Astrocyte (in vitro differentiated cells and primary cell): ENCODE measurements around the gene CCDC91. TPM values are rescaled to one million over a fixed set of nuclear protein-coding genes. Genes with fewer than 3 reads are reported as not detected.
A peak's percentile ranks its signal among the peaks of the same experiment; 100 is the strongest.

ENCODE experiments used
- DNase-seq: peaks from one replicate; pipeline ENCODE4 v3.0.0-alpha.2; 2010; ENCODE audit warnings: low read depth
- FAIRE-seq: peaks from 2 replicates; lab custom pipeline; 2011; peaks lifted over from hg19 to GRCh38; lab: Jason Lieb, UNC
- H2AFZ ChIP-seq: 2 replicates; pipeline ENCODE4 v1.6.0; 2012; ENCODE audit warnings: low read depth, low read length, inconsistent platforms
- H3K27ac ChIP-seq: 2 replicates; pipeline ENCODE4 v1.5.1; 2011; ENCODE audit warnings: low read depth, low read length, inconsistent platforms
- H3K27me3 ChIP-seq: 2 replicates; pipeline ENCODE4 v1.6.0; 2011; ENCODE audit warnings: low read length, inconsistent platforms; ENCODE audit not compliant: insufficient read depth
- H3K36me3 ChIP-seq: 2 replicates; pipeline ENCODE4 v1.5.1; 2011; ENCODE audit warnings: low read length, inconsistent platforms; ENCODE audit not compliant: insufficient read depth
- H3K4me1 ChIP-seq: 2 replicates; pipeline ENCODE4 v1.5.1; 2011; ENCODE audit warnings: low read length, inconsistent platforms; ENCODE audit not compliant: insufficient read depth
- H3K4me2 ChIP-seq: 2 replicates; pipeline ENCODE4 v1.6.0; 2012; ENCODE audit warnings: low read length, inconsistent platforms
- H3K4me3 ChIP-seq: 2 replicates; pipeline ENCODE4 v1.5.1; 2011; ENCODE audit warnings: low read depth, mild to moderate bottlenecking, low read length, inconsistent platforms; ENCODE audit not compliant: insufficient read depth
- H3K79me2 ChIP-seq: 2 replicates; pipeline ENCODE4 v1.6.0; 2012; ENCODE audit warnings: mild to moderate bottlenecking, low read length, inconsistent platforms; ENCODE audit not compliant: insufficient read depth
- H3K9ac ChIP-seq: 2 replicates; pipeline ENCODE4 v1.6.0; 2012; ENCODE audit warnings: mild to moderate bottlenecking, low read length, inconsistent platforms
- H3K9me3 ChIP-seq: 2 replicates; pipeline ENCODE4 v1.5.1; 2012; ENCODE audit warnings: low read depth, mild to moderate bottlenecking, low read length, inconsistent platforms; ENCODE audit not compliant: insufficient read depth
- H4K20me1 ChIP-seq: 2 replicates; pipeline ENCODE4 v1.6.0; 2012; ENCODE audit warnings: low read length, inconsistent platforms; ENCODE audit not compliant: insufficient read depth
- H3K27ac Mint-ChIP-seq: one replicate; pipeline ENCODE4 v1.8.0; 2021; ENCODE audit warnings: mild to moderate bottlenecking, mixed read lengths; ENCODE audit not compliant: unreplicated experiment
- H3K27me3 Mint-ChIP-seq: one replicate; pipeline ENCODE4 v1.8.0; 2021; ENCODE audit warnings: low read depth, mixed read lengths; ENCODE audit not compliant: unreplicated experiment
- H3K36me3 Mint-ChIP-seq: one replicate; pipeline ENCODE4 v1.8.0; 2021; ENCODE audit warnings: low read depth, mixed read lengths; ENCODE audit not compliant: unreplicated experiment
- H3K4me1 Mint-ChIP-seq: one replicate; pipeline ENCODE4 v1.8.0; 2021; ENCODE audit warnings: low read depth, mixed read lengths; ENCODE audit not compliant: unreplicated experiment
- H3K4me3 Mint-ChIP-seq: one replicate; pipeline ENCODE4 v1.8.0; 2021; ENCODE audit warnings: mild to moderate bottlenecking, moderate library complexity, mixed read lengths; ENCODE audit not compliant: unreplicated experiment
- H3K9me3 Mint-ChIP-seq: one replicate; pipeline ENCODE4 v1.8.0; 2021; ENCODE audit warnings: mild to moderate bottlenecking, mixed read lengths; ENCODE audit not compliant: unreplicated experiment
- CTCF ChIP-seq: IDR thresholded peaks from 2 replicates; pipeline ENCODE4 v1.5.1; 2011; ENCODE audit warnings: low read depth, mild to moderate bottlenecking, inconsistent platforms, low read length, moderate library complexity; ENCODE audit not compliant: insufficient read depth
- EZH2 ChIP-seq: IDR thresholded peaks from 2 replicates; pipeline ENCODE4 v1.6.1; 2012; ENCODE audit warnings: mild to moderate bottlenecking, low read length, inconsistent platforms; ENCODE audit not compliant: insufficient read depth
- total RNA-seq: library from RNA; stranded (reverse); gene quantifications from 2 replicates; pipeline ENCODE4 v1.2.1, GENCODE V29; 2021

CCDC91 gene
- total RNA-seq, 1 donor from 2014 or later: 19.3 TPM

GRCh38 chr12:28527631-28528249, 337.5 kb downstream of the CCDC91 start:
- Mint-ChIP-seq H3K27ac (no peak overlapping the region), H3K4me1 (no peaks in the 10 kb centered on the region), H3K9me3 (peaks cover 6% of the 10 kb centered on the region), H3K36me3 (peaks cover 5% of the 10 kb centered on the region), H3K4me3 (no peak overlapping the region), H3K27me3 (no peaks in the 10 kb centered on the region)
- H3K36me3 ChIP-seq: no peaks in the 10 kb centered on the region
- H3K9ac ChIP-seq: no peak overlapping the region
- no peak overlapping the region for H3K4me3 ChIP-seq
- H4K20me1 ChIP-seq: no peaks in the 10 kb centered on the region
- FAIRE-seq (no peak), DNase-seq (no peak)
- no peak overlapping the region for H2AFZ ChIP-seq
- H3K27ac ChIP-seq: no peak overlapping the region
- no peaks in the 10 kb centered on the region for H3K9me3 ChIP-seq
- H3K4me2 ChIP-seq: no peak overlapping the region
- H3K4me1 ChIP-seq: no peaks in the 10 kb centered on the region
- TF ChIP-seq EZH2 (no peak), CTCF (no peak)
- H3K27me3 ChIP-seq: no peaks in the 10 kb centered on the region
- no peaks in the 10 kb centered on the region for H3K79me2 ChIP-seq

- Mint-ChIP-seq H3K27ac (peak overlapping the region; percentile 69), H3K9me3 (no peaks in the 10 kb centered on the region), H3K36me3 (no peaks in the 10 kb centered on the region), H3K4me1 (peaks cover 21% of the 10 kb centered on the region), H3K4me3 (no peak overlapping the region), H3K27me3 (no peaks in the 10 kb centered on the region)
- peak overlapping the region; percentile 51 for H3K4me2 ChIP-seq
- no peaks in the 10 kb centered on the region for H3K9me3 ChIP-seq
- FAIRE-seq (peak; percentile 94), DNase-seq (peak; percentile 63)
- H3K27ac ChIP-seq: peak overlapping the region; percentile 59
- no peaks in the 10 kb centered on the region for H3K36me3 ChIP-seq
- no peak overlapping the region for H3K4me3 ChIP-seq
- no peak overlapping the region for H2AFZ ChIP-seq
- TF ChIP-seq CTCF: no peak
- no peak for TF ChIP-seq EZH2
- no peaks in the 10 kb centered on the region for H4K20me1 ChIP-seq
- H3K9ac ChIP-seq: no peak overlapping the region
- H3K27me3 ChIP-seq: no peaks in the 10 kb centered on the region
- H3K79me2 ChIP-seq: no peaks in the 10 kb centered on the region
- peaks cover 12% of the 10 kb centered on the region for H3K4me1 ChIP-seq
Observed at GRCh38 chr12:28535216-28535615, 345.0 kb downstream of the CCDC91 start.

- no peaks in the 10 kb centered on the region for H3K27me3 Mint-ChIP-seq
- Histone ChIP-seq H4K20me1 (no peaks in the 10 kb centered on the region), H3K4me2 (peak overlapping the region; percentile 51), H3K9me3 (no peaks in the 10 kb centered on the region), H3K4me1 (peaks cover 12% of the 10 kb centered on the region), H3K9ac (no peak overlapping the region), H3K27me3 (no peaks in the 10 kb centered on the region), H3K4me3 (no peak overlapping the region), H2AFZ (no peak overlapping the region), H3K36me3 (no peaks in the 10 kb centered on the region), H3K27ac (peak overlapping the region; percentile 59), H3K79me2 (no peaks in the 10 kb centered on the region)
- H3K27ac Mint-ChIP-seq: peak overlapping the region; percentile 69
- TF ChIP-seq CTCF: no peak
- TF ChIP-seq EZH2: no peak
- peaks cover 2% of the 10 kb centered on the region for H3K9me3 Mint-ChIP-seq
- H3K36me3 Mint-ChIP-seq: no peaks in the 10 kb centered on the region
- FAIRE-seq: no peak
- no peak overlapping the region for H3K4me3 Mint-ChIP-seq
- H3K4me1 Mint-ChIP-seq: peaks cover 21% of the 10 kb centered on the region
- DNase-seq: peak; percentile 75
Observed at GRCh38 chr12:28536088-28536487, 345.8 kb downstream of the CCDC91 start.
